HL-60 (cell line): ENCODE results near the gene KCNC3.

ENCODE experiments used
- DNase-seq, 2 experiments: peaks; one replicate each; pipeline ENCODE4 v3.0.0-alpha.2; 2010 to 2020; ENCODE audit warnings: low read depth in 1 of 2, low spot score in 1 of 2
- H3K27ac ChIP-seq: fragments of 250-450 bp; sonication (Bioruptor Pico); replicated peaks from 2 replicates; pipeline ENCODE4 v1.5.1; 2020; ENCODE audit warnings: mild to moderate bottlenecking, moderate library complexity
- H3K27me3 ChIP-seq: fragments of 250-450 bp; sonication (Bioruptor Pico); 2 replicates; pipeline ENCODE4 v1.5.1; 2021; ENCODE audit warnings: mild to moderate bottlenecking, moderate library complexity; ENCODE audit not compliant: insufficient read depth, poor library complexity, severe bottlenecking
- H3K4me3 ChIP-seq: replicated peaks from 2 replicates; pipeline ENCODE4 v1.5.1; 2011; ENCODE audit warnings: mild to moderate bottlenecking, control low read depth, low read length; ENCODE audit not compliant: insufficient read depth
- CTCF ChIP-seq: IDR thresholded peaks from one replicate; pipeline ENCODE4 v1.5.1; 2011; ENCODE audit warnings: low read length, control low read depth, inconsistent platforms; ENCODE audit not compliant: insufficient read depth
- GABPA ChIP-seq: IDR thresholded peaks from 2 replicates; pipeline ENCODE4 v1.6.1; 2012; ENCODE audit warnings: low read depth
- POLR2AphosphoS5 ChIP-seq: IDR thresholded peaks from 2 replicates; pipeline ENCODE4 v1.6.1; 2012; ENCODE audit warnings: low read depth
- REST ChIP-seq: IDR thresholded peaks from 2 replicates; pipeline ENCODE4 v1.6.1; 2012; ENCODE audit warnings: low read depth; ENCODE audit not compliant: insufficient replicate concordance
- SPI1 ChIP-seq: IDR thresholded peaks from 2 replicates; pipeline ENCODE4 v1.6.1; 2012; ENCODE audit warnings: low read depth, mild to moderate bottlenecking, borderline replicate concordance

KCNC3 gene

DNA sequence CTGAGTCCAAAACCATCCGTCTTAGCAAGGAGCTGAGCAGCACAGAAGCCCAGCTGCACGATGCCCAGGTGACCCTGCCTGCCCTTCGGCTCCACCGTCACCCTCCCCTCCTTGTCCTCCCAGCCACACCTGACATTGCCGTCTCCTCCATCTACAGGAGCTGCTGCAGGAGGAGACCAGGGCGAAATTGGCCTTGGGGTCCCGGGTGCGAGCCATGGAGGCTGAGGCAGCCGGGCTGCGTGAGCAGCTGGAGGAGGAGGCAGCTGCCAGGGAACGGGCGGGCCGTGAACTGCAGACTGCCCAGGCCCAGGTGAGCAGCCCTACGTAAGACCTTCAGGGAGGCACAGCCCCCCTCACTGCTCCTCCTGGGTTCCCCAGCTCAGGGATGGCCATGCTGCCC is 49.1 kb downstream of the KCNC3 start:
- Histone ChIP-seq H3K27ac (no peak overlapping the region), H3K4me3 (no peak overlapping the region), H3K27me3 (no peaks in the 10 kb centered on the region)
- DNase-seq: no peak
- TF ChIP-seq CTCF (no peak), POLR2AphosphoS5 (no peak), REST (no peak), SPI1 (no peak), GABPA (no peak)

DNA sequence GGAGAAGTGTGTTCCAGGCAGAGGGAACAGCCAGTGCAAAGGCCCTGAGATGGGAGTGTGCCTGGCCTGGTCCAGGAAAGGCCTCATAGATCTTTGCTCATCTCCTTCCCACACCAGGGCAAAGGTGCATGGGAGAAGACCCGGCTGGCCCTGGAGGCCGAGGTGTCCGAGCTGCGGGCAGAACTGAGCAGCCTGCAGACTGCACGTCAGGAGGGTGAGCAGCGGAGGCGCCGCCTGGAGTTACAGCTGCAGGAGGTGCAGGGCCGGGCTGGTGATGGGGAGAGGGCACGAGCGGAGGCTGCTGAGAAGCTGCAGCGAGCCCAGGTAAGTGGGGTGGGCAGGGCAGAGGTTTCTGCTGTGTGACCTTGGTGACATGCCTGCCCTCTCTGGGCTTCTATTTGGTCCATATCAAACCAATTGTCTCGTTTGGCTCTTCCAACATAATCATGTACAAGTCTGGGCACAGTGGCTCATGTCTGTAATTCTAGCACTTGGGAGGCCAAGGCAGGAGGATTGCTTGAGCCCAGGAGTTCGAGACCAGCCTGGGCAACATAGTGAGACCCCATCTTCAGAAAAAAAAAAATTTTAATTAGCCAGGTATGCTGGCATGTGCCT is 51.1 kb downstream of the KCNC3 start:
- no peak overlapping the region for H3K4me3 ChIP-seq
- no peaks in the 10 kb centered on the region for H3K27me3 ChIP-seq
- DNase-seq: no peak
- TF ChIP-seq GABPA (no peak), REST (no peak), POLR2AphosphoS5 (no peak), CTCF (no peak), SPI1 (no peak)
- H3K27ac ChIP-seq: no peak overlapping the region

- no peak overlapping the region for H3K27ac ChIP-seq
- DNase-seq: no peak
- no peaks in the 10 kb centered on the region for H3K27me3 ChIP-seq
- TF ChIP-seq POLR2AphosphoS5: no peak
- TF ChIP-seq REST: no peak
- TF ChIP-seq GABPA: no peak
- no peak for TF ChIP-seq SPI1
- TF ChIP-seq CTCF: no peak
- H3K4me3 ChIP-seq: no peak overlapping the region
Observed at GRCh38 chr19:50276370-50277063, 52.7 kb downstream of the KCNC3 start.
